K562 (cell line): ENCODE data around the gene RECQL5. TPM values are rescaled to one million over a fixed set of nuclear protein-coding genes. Genes with fewer than 3 reads are reported as not detected.

Source experiments
- ATAC-seq: fragments of 200-7000 bp; cut with Tn5 transposase; 3 replicates; pipeline ENCODE4 v1.9.1; 2020; ENCODE audit warnings: moderate library complexity
- BruUV-seq: library from RNA; stranded (reverse); fragments of 400-500 nt; replicated peaks from 2 replicates; lab custom pipeline; 2021; lab: Mats Ljungman, UMichigan
- CTCF ChIA-PET: fragments of 300-600 bp; formaldehyde crosslinking; extraction: SDS; loops from one replicate; lab custom pipeline; 2021; ENCODE audit warnings: low intra/inter-chr PET ratio; lab: Yijun Ruan, JAX
- POLR2A ChIA-PET: fragments of 300-600, 350-650 bp; sonication (Branson Sonifier 250); formaldehyde crosslinking; extraction: SDS; loops from one replicate; lab custom pipeline; 2021; ENCODE audit warnings: antibody characterized with exemption, inconsistent platforms; lab: Yijun Ruan, JAX
- DNase-seq, 4 experiments: peaks; one replicate each; pipeline versions ENCODE4 v3.0.0 to v3.0.0-alpha.2; 2011 to 2018; ENCODE audit warnings: low spot score in 3 of 4, mixed read lengths in 3 of 4; ENCODE audit errors: extremely low read depth in 1 of 4
- FAIRE-seq: peaks from 2 replicates; lab custom pipeline; 2011; peaks lifted over from hg19 to GRCh38; lab: Jason Lieb, UNC
- H2AFZ ChIP-seq: 2 replicates; pipeline ENCODE4 v1.6.0; 2011; ENCODE audit warnings: low read depth, low read length, control low read depth, inconsistent platforms
- H3K27ac ChIP-seq: fragments of 200-600 bp; 3 replicates; pipeline ENCODE4 v1.8.0; 2011; ENCODE audit warnings: low read depth, mild to moderate bottlenecking, control low read depth, inconsistent platforms, low read length, moderate library complexity, mixed read lengths; ENCODE audit errors: extremely low read depth
- H3K27me3 ChIP-seq, 2 experiments: fragments of 300-600 bp in 1 of 2; 2 replicates in 1 of 2; 3 replicates in 1 of 2; pipeline versions ENCODE4 v1.6.0 to v1.8.0; 2011; ENCODE audit warnings: inconsistent platforms in 2 of 2, low read length in 2 of 2, mild to moderate bottlenecking in 1 of 2, mixed read lengths in 1 of 2, moderate library complexity in 1 of 2; ENCODE audit not compliant: control insufficient read depth in 2 of 2, insufficient read depth in 2 of 2
- H3K36me3 ChIP-seq: fragments of 300-600 bp; 3 replicates; pipeline ENCODE4 v1.8.0; 2011; ENCODE audit warnings: mild to moderate bottlenecking, low read length, inconsistent platforms; ENCODE audit not compliant: control insufficient read depth, insufficient read depth
- H3K4me1 ChIP-seq, 2 experiments: fragments of 200-600 bp in 1 of 2; replicated peaks in 1 of 2; 2 replicates in 1 of 2; 3 replicates in 1 of 2; pipeline versions ENCODE4 v1.5.1 to v1.8.0; 2011; ENCODE audit warnings: inconsistent platforms in 2 of 2, low read length in 2 of 2, mild to moderate bottlenecking in 1 of 2, mixed read lengths in 1 of 2, moderate library complexity in 1 of 2; ENCODE audit not compliant: control insufficient read depth in 2 of 2, insufficient read depth in 2 of 2
- H3K4me2 ChIP-seq: 2 replicates; pipeline ENCODE4 v1.6.1; 2011; ENCODE audit warnings: low read length, control low read depth, inconsistent platforms, mixed read lengths; ENCODE audit not compliant: insufficient read depth
- H3K4me3 ChIP-seq: fragments of 200-600 bp; sonication (generic), shearing (Covaris generic); 2 replicates; pipeline ENCODE4 v1.5.1; 2016; ENCODE audit warnings: control low read depth, inconsistent platforms
- H3K79me2 ChIP-seq: fragments of 200-600 bp; 3 replicates; pipeline ENCODE4 v1.8.0; 2011; ENCODE audit warnings: low read length, inconsistent platforms; ENCODE audit not compliant: control insufficient read depth, insufficient read depth
- H3K9ac ChIP-seq, 2 experiments: 2 replicates each; pipeline versions ENCODE4 v1.6.0 to v1.6.1; 2011; ENCODE audit warnings: low read depth in 2 of 2, low read length in 2 of 2, control low read depth in 1 of 2, inconsistent platforms in 1 of 2, mild to moderate bottlenecking in 1 of 2, mixed read lengths in 1 of 2; ENCODE audit not compliant: insufficient read depth in 1 of 2
- H3K9me1 ChIP-seq: one replicate; pipeline ENCODE4 v1.6.0; 2011; ENCODE audit warnings: inconsistent platforms, mild to moderate bottlenecking, low read length, moderate library complexity; ENCODE audit not compliant: control insufficient read depth, insufficient read depth
- H3K9me3 ChIP-seq: replicated peaks from 2 replicates; pipeline ENCODE4 v1.5.1; 2011; ENCODE audit warnings: low read depth, low read length, inconsistent platforms; ENCODE audit not compliant: control insufficient read depth, insufficient read depth
- H4K20me1 ChIP-seq: replicated peaks from 2 replicates; pipeline ENCODE4 v1.6.1; 2011; ENCODE audit warnings: low read length, inconsistent platforms, mixed read lengths; ENCODE audit not compliant: control insufficient read depth, insufficient read depth
- CCAR2 ChIP-seq: fragments of 200-400 bp; formaldehyde crosslinking; IDR thresholded peaks from 2 replicates; pipeline ENCODE4 v1.6.1; 2017; ENCODE audit warnings: mild to moderate bottlenecking, low read depth, low read length
- DNMT1 ChIP-seq: fragments of 450-650 bp; IDR thresholded peaks from 2 replicates; pipeline ENCODE4 v1.6.1; 2016; ENCODE audit warnings: antibody characterized with exemption, mild to moderate bottlenecking
- EGR1 ChIP-seq: fragments of 450-650 bp; conservative IDR thresholded peaks from 2 replicates; pipeline ENCODE4 v1.6.1; 2017; ENCODE audit warnings: mild to moderate bottlenecking
- HEY1 ChIP-seq: fragments of 250-450 bp; sonication (Bioruptor Pico); IDR thresholded peaks from 2 replicates; pipeline ENCODE4 v1.5.0; 2020; ENCODE audit warnings: mild to moderate bottlenecking, moderate library complexity, borderline replicate concordance
- MBD2 ChIP-seq: sonication (generic); IDR thresholded peaks from 2 replicates; pipeline ENCODE4 v1.6.1; 2016; ENCODE audit warnings: low read depth, borderline replicate concordance
- PCBP2 ChIP-seq: fragments of 200-400 bp; formaldehyde crosslinking; IDR thresholded peaks from 2 replicates; pipeline ENCODE4 v1.6.1; 2018; ENCODE audit warnings: low read length, low read depth, mild to moderate bottlenecking, moderate library complexity; ENCODE audit not compliant: poor library complexity, severe bottlenecking
- POLR3A ChIP-seq: IDR thresholded peaks from 2 replicates; pipeline ENCODE4 v1.6.1; 2011; ENCODE audit warnings: borderline replicate concordance, mild to moderate bottlenecking, moderate library complexity; ENCODE audit not compliant: insufficient read length, insufficient read depth; ENCODE audit errors: extremely low read depth
- SRSF3 ChIP-seq: fragments of 200-400 bp; formaldehyde crosslinking; IDR thresholded peaks from 2 replicates; pipeline ENCODE4 v1.6.1; 2016; ENCODE audit warnings: mild to moderate bottlenecking, low read length, moderate library complexity; ENCODE audit not compliant: insufficient read depth
- TBL1XR1 ChIP-seq, 2 experiments: IDR thresholded peaks; 2 replicates each; pipeline ENCODE4 v1.6.1; 2012; ENCODE audit warnings: improper control_type of control experiment in 2 of 2, low read length in 2 of 2, mild to moderate bottlenecking in 1 of 2
- TCF7L2 ChIP-seq: fragments of 150-350 bp; IDR thresholded peaks from 2 replicates; pipeline ENCODE4 v1.6.1; 2016; ENCODE audit warnings: low read depth, mild to moderate bottlenecking, low read length, moderate library complexity
- ZNF197 ChIP-seq: fragments of 200-800 bp; sonication (Bioruptor generic); IDR thresholded peaks from 2 replicates; pipeline ENCODE4 v1.6.1; 2016; ENCODE audit warnings: low read depth, missing genetic modification characterization, missing compliant biosample characterization
- ZNF436 ChIP-seq: fragments of 250-450, 450-650 bp; sonication (Bioruptor Pico); formaldehyde crosslinking; IDR thresholded peaks from 2 replicates; pipeline ENCODE4 v1.7.0; 2020; ENCODE audit warnings: mild to moderate bottlenecking
- WGBS: fragments of 100-300 bp; shearing (Covaris generic); methylation state at CpG from one replicate; pipeline ENCODE4 v1.1.6; 2016; ENCODE audit warnings: low coverage, mixed read lengths; ENCODE audit not compliant: insufficient coverage; ENCODE audit errors: missing lambda C conversion rate; 5-methylcytosine and 5-hydroxymethylcytosine counted together
- in situ Hi-C: fragments of 300-500 bp; cut with MboI; formaldehyde crosslinking; loops from 4 replicates; pipeline ENCODE4 v1.15.0; 2018; ENCODE audit warnings: inconsistent platforms, mixed read lengths
- intact Hi-C: fragments of 100-400 bp; cut with micrococcal nuclease; formaldehyde crosslinking; loops from 2 replicates; pipeline ENCODE4 v1.14.2; 2022
- polyA plus RNA-seq, 8 experiments: library from polyadenylated mRNA; depleted of rRNA in 4 of 8; stranded (reverse) in 5 of 8; unstranded in 3 of 8; fragments of >200 nt; fragmentation: Nextera tagmentation in 2 of 8; fragmentation: Illumina TruSeq in 1 of 8; extraction: Ambion mirVana in 2 of 8; extraction: Trizol in 1 of 8; gene quantifications; 2 replicates each; pipeline versions ENCODE4 v1.2.1 to v1.2.3, GENCODE V29; 2011 to 2014; ENCODE audit warnings: inconsistent platforms in 1 of 8, missing spikeins in 1 of 8
- total RNA-seq, 7 experiments: library from RNA; depleted of rRNA in 6 of 7; stranded (reverse); fragments of >200 nt in 6 of 7; fragmentation: Illumina TruSeq in 2 of 7; extraction: Trizol in 2 of 7; gene quantifications; 2 replicates each; pipeline versions ENCODE4 v1.2.1 to v1.2.3, GENCODE V29; 2011 to 2021; ENCODE audit warnings: low replicate concordance in 1 of 7
- TF ChIP-seq, protein P1 (sequence below): sonication (generic); formaldehyde crosslinking; IDR thresholded peaks from 2 replicates; pipeline ENCODE4 v1.8.0; 2022; ENCODE audit warnings: mild to moderate bottlenecking, missing genetic modification reagents
- TF ChIP-seq, protein P2 (sequence below), 2 experiments: IDR thresholded peaks; 2 replicates each; pipeline ENCODE4 v1.6.1; 2011; ENCODE audit warnings: borderline replicate concordance in 1 of 2, control low read depth in 1 of 2, low read depth in 1 of 2, low read length in 1 of 2, mild to moderate bottlenecking in 1 of 2, mixed read lengths in 1 of 2, moderate library complexity in 1 of 2; ENCODE audit not compliant: insufficient read depth in 1 of 2, insufficient read length in 1 of 2, poor library complexity in 1 of 2, severe bottlenecking in 1 of 2; ENCODE audit errors: extremely low read depth in 1 of 2

Gene RECQL5
- total and polyA plus RNA-seq, 9 of the 15 experiments (the other 6 are each of a cell fraction or from before 2014, with no cell fraction given) = 4.1 to 34.8 (median 16.4) TPM

DNA sequence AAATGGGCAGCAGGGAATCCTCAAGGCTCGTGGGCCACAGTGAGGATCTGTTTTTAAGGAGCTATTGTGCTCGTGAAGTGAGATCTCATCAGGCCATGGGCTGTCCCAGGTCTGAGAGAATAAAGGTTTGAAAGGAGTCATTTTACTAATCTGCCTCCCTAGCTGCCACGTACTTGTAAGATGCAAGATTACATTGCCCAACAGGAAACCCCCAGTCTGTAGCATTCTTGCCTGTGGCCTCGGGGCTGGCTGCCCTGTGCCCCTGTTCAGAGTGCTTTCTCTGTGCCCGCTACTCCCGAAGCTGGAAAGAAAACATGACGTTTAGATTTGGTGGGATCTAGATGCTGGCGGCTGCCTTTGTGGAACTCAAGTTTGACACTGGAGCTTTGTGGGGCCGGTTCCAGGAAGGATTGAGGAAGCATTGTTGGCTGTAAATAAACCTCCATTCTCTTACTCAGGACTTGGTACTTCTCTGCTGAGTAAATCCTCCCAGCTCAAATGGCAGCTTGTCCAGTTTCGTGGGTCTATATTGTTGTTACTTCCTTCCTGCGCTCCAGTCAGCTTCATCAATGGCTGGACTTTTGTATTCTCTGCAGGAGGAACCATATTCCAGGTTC is 21.4 kb upstream of the RECQL5 start (continued):
- TF ChIP-seq, protein P1, sequence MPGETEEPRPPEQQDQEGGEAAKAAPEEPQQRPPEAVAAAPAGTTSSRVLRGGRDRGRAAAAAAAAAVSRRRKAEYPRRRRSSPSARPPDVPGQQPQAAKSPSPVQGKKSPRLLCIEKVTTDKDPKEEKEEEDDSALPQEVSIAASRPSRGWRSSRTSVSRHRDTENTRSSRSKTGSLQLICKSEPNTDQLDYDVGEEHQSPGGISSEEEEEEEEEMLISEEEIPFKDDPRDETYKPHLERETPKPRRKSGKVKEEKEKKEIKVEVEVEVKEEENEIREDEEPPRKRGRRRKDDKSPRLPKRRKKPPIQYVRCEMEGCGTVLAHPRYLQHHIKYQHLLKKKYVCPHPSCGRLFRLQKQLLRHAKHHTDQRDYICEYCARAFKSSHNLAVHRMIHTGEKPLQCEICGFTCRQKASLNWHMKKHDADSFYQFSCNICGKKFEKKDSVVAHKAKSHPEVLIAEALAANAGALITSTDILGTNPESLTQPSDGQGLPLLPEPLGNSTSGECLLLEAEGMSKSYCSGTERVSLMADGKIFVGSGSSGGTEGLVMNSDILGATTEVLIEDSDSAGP (CRISPR knock-in tag) = no peak
- no peak for TF ChIP-seq ZNF436 (CRISPR knock-in tag)
- no peak for TF ChIP-seq POLR3A
- TF ChIP-seq HEY1 = no peak
- TF ChIP-seq DNMT1 = no peak

DNA sequence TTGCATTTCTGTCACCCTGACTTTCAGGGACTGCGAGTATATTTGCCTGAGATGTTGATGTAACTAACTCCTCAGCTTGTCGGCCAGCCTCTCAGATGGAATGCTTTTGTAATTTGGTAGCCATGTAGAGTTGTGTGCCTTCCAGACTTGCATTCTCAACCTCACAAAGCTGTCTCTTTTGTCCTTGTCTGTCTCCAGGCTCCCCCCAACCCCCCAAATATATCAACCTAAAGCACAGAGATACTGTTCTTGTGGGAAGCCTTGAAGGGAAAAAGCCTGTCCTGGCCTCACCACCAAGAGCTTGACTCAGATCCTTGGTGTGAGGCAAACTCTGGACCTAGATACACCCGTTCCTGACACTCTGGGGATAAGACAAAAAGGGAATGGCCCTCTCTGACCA is 18.5 kb upstream of the RECQL5 start:
- no peak overlapping the region for H3K27ac ChIP-seq
- no peak overlapping the region for H2AFZ ChIP-seq
- FAIRE-seq = peak; percentile 26
- peaks cover 0 to 15% of the 10 kb centered on the region in 2 experiments; a peak in 2 of 5 replicates for H3K4me1 ChIP-seq
- H3K9me1 ChIP-seq = peaks cover 7% of the 10 kb centered on the region
- no peak overlapping the region for H3K4me2 ChIP-seq
- H3K4me3 ChIP-seq = no peak overlapping the region
- H3K27me3 ChIP-seq = no peaks in the 10 kb centered on the region
- no TSS peak for BruUV-seq
- no peak for TF ChIP-seq CCAR2
- no peak for TF ChIP-seq MBD2
- no peak for TF ChIP-seq TBL1XR1 (IDR thresholded peaks at IDR 0.05; ENCODE audit: low read length in 2 of 2)
- no peak for TF ChIP-seq PCBP2
- TF ChIP-seq, protein P2, sequence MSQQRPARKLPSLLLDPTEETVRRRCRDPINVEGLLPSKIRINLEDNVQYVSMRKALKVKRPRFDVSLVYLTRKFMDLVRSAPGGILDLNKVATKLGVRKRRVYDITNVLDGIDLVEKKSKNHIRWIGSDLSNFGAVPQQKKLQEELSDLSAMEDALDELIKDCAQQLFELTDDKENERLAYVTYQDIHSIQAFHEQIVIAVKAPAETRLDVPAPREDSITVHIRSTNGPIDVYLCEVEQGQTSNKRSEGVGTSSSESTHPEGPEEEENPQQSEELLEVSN (IDR thresholded peaks at IDR 0.05; ENCODE audit: borderline replicate concordance in 1 of 2, extremely low read depth in 1 of 2, insufficient read depth in 1 of 2, insufficient read length in 1 of 2, low read depth in 1 of 2, low read length in 1 of 2, poor library complexity in 1 of 2, severe bottlenecking in 1 of 2) = no peak
- TF ChIP-seq TCF7L2 = no peak
- TF ChIP-seq EGR1 = no peak
- TF ChIP-seq ZNF197 (CRISPR knock-in tag) = no peak
- no peak for TF ChIP-seq SRSF3
- TF ChIP-seq, all 486 proteins: peak for 0
- Histone ChIP-seq H3K9ac (no peak overlapping the region), H3K36me3 (peaks cover 47% of the 10 kb centered on the region), H3K79me2 (peaks cover 50% of the 10 kb centered on the region), H4K20me1 (peaks cover 8% of the 10 kb centered on the region; the same call in 1 of the 2 replicates), H3K9me3 (no peaks in the 10 kb centered on the region)
- ATAC-seq (no peak), DNase-seq (no peak)
- in situ Hi-C loops (no loop called here), intact Hi-C loops (no loop called here)
- ChIA-PET POLR2A (interaction anchor here (0.8 to 1.7 kb wide), 3 partner anchors 12 to 817 kb away, joined by 3 to 5 read pairs (median 4); no protein-coding TSS in a partner anchor), CTCF (no interaction called here)
- 66% methylated on average over 3 of the region's 3 CpGs for WGBS
